Cardiac atrium fibroblast (primary cell): ENCODE measurements around the gene TSPAN14. TPM values are rescaled to one million over a fixed set of nuclear protein-coding genes. Genes with fewer than 3 reads are reported as not detected.

Experiments used
- total RNA-seq: library from RNA; depleted of rRNA; stranded (reverse); fragments of >200 nt; gene quantifications from 2 replicates; pipeline ENCODE4 v1.2.3, GENCODE V29; 2015

TSPAN14 gene, protein sequence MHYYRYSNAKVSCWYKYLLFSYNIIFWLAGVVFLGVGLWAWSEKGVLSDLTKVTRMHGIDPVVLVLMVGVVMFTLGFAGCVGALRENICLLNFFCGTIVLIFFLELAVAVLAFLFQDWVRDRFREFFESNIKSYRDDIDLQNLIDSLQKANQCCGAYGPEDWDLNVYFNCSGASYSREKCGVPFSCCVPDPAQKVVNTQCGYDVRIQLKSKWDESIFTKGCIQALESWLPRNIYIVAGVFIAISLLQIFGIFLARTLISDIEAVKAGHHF
- 15.1 and 22.7 TPM in 2 replicates for total RNA-seq

DNA sequence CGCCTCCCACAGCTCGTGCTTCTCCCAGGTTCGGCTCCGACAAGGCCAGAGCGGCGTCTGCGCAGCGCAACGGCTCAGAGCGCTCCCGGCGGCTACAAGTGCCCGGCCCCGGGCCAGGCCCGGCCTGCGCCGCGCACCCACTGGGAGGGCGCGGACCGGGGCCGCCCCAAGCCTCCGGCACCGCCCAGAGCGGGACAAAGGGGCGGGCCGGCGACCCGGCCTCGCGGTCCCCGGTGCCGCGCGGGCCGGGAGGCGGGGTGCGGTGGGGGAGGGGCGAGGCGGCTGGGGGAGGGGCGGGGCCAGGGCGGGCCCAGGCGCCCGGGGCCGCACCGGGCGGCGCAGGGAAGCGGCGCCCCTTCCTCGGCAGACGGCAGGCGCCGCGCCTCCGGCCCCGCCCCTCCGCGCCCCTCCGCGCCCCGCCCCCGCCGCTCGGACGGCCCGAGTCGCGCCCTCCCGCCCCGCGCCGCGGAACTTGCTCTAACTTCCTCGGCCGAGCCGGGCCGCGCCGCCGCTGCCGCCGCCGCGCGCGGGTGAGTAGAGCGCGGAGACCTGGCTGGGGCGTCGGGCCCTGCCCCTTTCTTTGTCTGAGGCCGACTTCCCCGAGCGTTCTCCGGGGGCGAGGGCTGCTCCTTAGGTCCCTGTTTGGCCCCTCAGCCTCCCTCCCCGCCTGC, at the start of gene TSPAN14:
Gene TSPAN14 (plus strand): TSS at position 469 of the 671 bp plus-strand sequence. CDS start 34,924 bp downstream, outside the sequence.

GRCh38 chr10:80408242-80409101, 45.6 kb upstream of the TSPAN14 start, which contains the start of gene PRXL2A:
TSS of gene PRXL2A (plus strand) at chr10:80408551. CDS start at chr10:80420468, 11,917 bp downstream.

DNA sequence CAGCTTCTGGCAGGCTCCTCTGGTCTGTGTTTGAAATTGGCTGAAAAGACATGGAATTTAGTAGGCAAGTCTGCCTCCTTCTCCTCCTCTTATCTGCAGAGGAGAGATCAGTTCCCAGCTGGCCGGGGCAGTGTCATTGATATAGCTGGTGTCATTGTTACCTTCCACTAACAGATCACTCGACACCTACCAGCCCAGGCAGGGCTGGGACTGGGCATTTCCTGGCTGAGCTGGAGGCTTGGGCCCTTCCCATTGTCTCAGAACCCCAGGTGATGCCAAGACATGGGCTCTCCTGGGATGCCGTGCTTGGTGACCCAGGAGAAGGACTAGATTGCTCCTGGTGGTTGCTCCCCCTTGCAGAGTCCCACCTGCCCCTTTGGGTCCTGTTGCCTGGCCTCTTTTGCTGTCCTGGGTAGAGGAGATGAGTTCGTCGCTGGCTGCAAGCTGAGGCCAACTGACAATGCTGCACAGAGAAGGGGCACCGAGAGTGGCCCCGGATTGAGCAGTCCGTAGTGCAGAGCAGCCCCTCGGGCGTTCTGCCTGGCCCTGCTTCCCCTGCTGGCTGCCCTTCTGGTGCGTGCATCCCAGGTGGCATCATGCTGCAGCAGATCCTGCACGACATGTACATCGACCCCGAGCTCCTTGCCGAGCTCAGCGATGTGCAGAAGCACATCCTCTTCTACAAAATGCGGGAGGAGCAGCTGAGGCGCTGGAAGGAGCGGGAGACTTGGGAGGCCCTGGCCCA, 83.8 kb downstream of the TSPAN14 start, which contains the start of gene SH2D4B:
Gene SH2D4B (plus strand): TSS at position 167 of the 745 bp plus-strand sequence. CDS start 430 bp downstream, at position 597.

Other genes with a start within 250 kb of the TSPAN14 start
- gene ANXA11, start 248.8 kb upstream of the TSPAN14 start, total RNA-seq: 122 and 129 TPM in 2 replicates
- not detected in 2 replicates for gene MAT1A, start 164.7 kb upstream of the TSPAN14 start, total RNA-seq
- gene DYDC1, start 97.6 kb upstream of the TSPAN14 start, total RNA-seq: not detected in 2 replicates
- gene DYDC2, start 97.5 kb upstream of the TSPAN14 start, total RNA-seq: not detected in 2 replicates
- 1.3 and 2.9 TPM in 2 replicates for gene PRXL2A, start 45.8 kb upstream of the TSPAN14 start, total RNA-seq
- gene SH2D4B, start 83.6 kb downstream of the TSPAN14 start, total RNA-seq: not detected in 2 replicates